PC-9 (cell line): ENCODE measurements around the gene METTL8. TPM values are rescaled to one million over a fixed set of nuclear protein-coding genes. Genes with fewer than 3 reads are reported as not detected.
A peak's percentile ranks its signal among the peaks of the same experiment; 100 is the strongest.

Experiments
- BruUV-seq: library from RNA; stranded (reverse); fragments of 400-500 nt; replicated peaks from 2 replicates; lab custom pipeline; 2021; lab: Mats Ljungman, UMichigan
- CTCF ChIA-PET: fragments of 300-600 bp; sonication (Branson Sonifier 250); formaldehyde crosslinking; loops from one replicate; lab custom pipeline; 2022; ENCODE audit warnings: antibody characterized with exemption; lab: Charles Lee
- POLR2A ChIA-PET: fragments of 300-600 bp; sonication (Branson Sonifier 250); formaldehyde crosslinking; loops from one replicate; lab custom pipeline; 2022; ENCODE audit warnings: antibody characterized with exemption; ENCODE audit not compliant: unreplicated experiment; lab: Charles Lee
- DNase-seq, 2 experiments: peaks; one replicate each; pipeline versions ENCODE4 v3.0.0 to v3.0.0-alpha.2; 2015 to 2022; ENCODE audit warnings: mixed read lengths in 1 of 2
- H2AFZ ChIP-seq: fragments of 200-600 bp; sonication (generic); 2 replicates; pipeline ENCODE4 v1.8.1; 2017; ENCODE audit warnings: antibody characterized with exemption
- H3F3A ChIP-seq: fragments of 200-600 bp; sonication (generic); 2 replicates; pipeline ENCODE4 v1.8.1; 2017; ENCODE audit warnings: antibody characterized with exemption, mild to moderate bottlenecking, low read depth; ENCODE audit not compliant: insufficient read depth
- H3K27ac ChIP-seq: fragments of 200-600 bp; sonication (generic); 2 replicates; pipeline ENCODE4 v1.6.1; 2016; ENCODE audit warnings: mixed run types
- H3K27me3 ChIP-seq: fragments of 200-600 bp; sonication (generic); 2 replicates; pipeline ENCODE4 v1.6.1; 2016; ENCODE audit warnings: low read depth, mixed run types; ENCODE audit not compliant: insufficient read depth
- H3K36me3 ChIP-seq: fragments of 200-600 bp; sonication (generic); 2 replicates; pipeline ENCODE4 v1.6.1; 2016; ENCODE audit warnings: low read depth, mixed run types
- H3K4me1 ChIP-seq: fragments of 200-600 bp; sonication (generic); replicated peaks from 2 replicates; pipeline ENCODE4 v1.6.1; 2016; ENCODE audit warnings: mixed run types; ENCODE audit not compliant: insufficient read depth
- H3K4me2 ChIP-seq: fragments of 200-600 bp; sonication (generic); 2 replicates; pipeline ENCODE4 v1.6.1; 2017; ENCODE audit warnings: mixed run types
- H3K4me3 ChIP-seq: fragments of 200-600 bp; sonication (generic); 2 replicates; pipeline ENCODE4 v1.6.1; 2016; ENCODE audit warnings: mixed run types
- H3K79me2 ChIP-seq: fragments of 200-600 bp; sonication (generic); 2 replicates; pipeline ENCODE4 v1.6.1; 2017; ENCODE audit warnings: low read depth, mixed run types
- H3K9me2 ChIP-seq: fragments of 200-600 bp; sonication (generic); 2 replicates; pipeline ENCODE4 v1.8.1; 2017; ENCODE audit warnings: mild to moderate bottlenecking; ENCODE audit not compliant: insufficient read depth
- H3K9me3 ChIP-seq: fragments of 200-600 bp; sonication (generic); 2 replicates; pipeline ENCODE4 v1.8.1; 2016; ENCODE audit warnings: low read depth; ENCODE audit not compliant: insufficient read depth
- H4K20me1 ChIP-seq: fragments of 200-600 bp; sonication (generic); 2 replicates; pipeline ENCODE4 v1.8.1; 2017; ENCODE audit not compliant: insufficient read depth
- CTCF ChIP-seq: fragments of 200-600 bp; sonication (generic); conservative IDR thresholded peaks from 2 replicates; pipeline ENCODE4 v1.6.1; 2017; ENCODE audit warnings: mixed run types, antibody characterized with exemption, mild to moderate bottlenecking, moderate library complexity
- EZH2 ChIP-seq: fragments of 200-600 bp; sonication (generic); IDR thresholded peaks from 2 replicates; pipeline ENCODE4 v1.8.0; 2017; ENCODE audit warnings: antibody characterized with exemption, low read depth
- intact Hi-C: fragments of 100-400 bp; cut with micrococcal nuclease; formaldehyde crosslinking; loops from one replicate; pipeline ENCODE4 v1.10.0; 2022; ENCODE audit not compliant: unreplicated experiment
- total RNA-seq: library from RNA; stranded (reverse); gene quantifications from 2 replicates; pipeline ENCODE4 v1.2.3, GENCODE V29; 2021

Gene METTL8
- total RNA-seq, 1 experiment from 2014 or later: 21.8 TPM

- no peaks in the 10 kb centered on the region for H3K9me2 ChIP-seq
- no peak overlapping the region for H3K27ac ChIP-seq
- ChIA-PET CTCF (no interaction called here), POLR2A (interaction anchor here (0.6 kb wide), 1 partner anchor 174 kb away, joined by 12 read pairs; no protein-coding TSS in a partner anchor)
- H4K20me1 ChIP-seq: no peaks in the 10 kb centered on the region
- DNase-seq: no peak
- H3K79me2 ChIP-seq: no peaks in the 10 kb centered on the region
- H3F3A ChIP-seq: peaks cover 8% of the 10 kb centered on the region; the same call in 1 of the 2 replicates
- no TSS peak for BruUV-seq
- no peaks in the 10 kb centered on the region for H3K27me3 ChIP-seq
- TF ChIP-seq EZH2 (no peak), CTCF (no peak)
- no peak overlapping the region for H3K4me2 ChIP-seq
- H3K4me3 ChIP-seq: no peak overlapping the region
- intact Hi-C loops: no loop called here
- H3K9me3 ChIP-seq: no peaks in the 10 kb centered on the region
- H3K36me3 ChIP-seq: no peaks in the 10 kb centered on the region
- H2AFZ ChIP-seq: no peak overlapping the region
- H3K4me1 ChIP-seq: peaks cover 7% of the 10 kb centered on the region
Observed at GRCh38 chr2:171334946-171335345, 98.8 kb downstream of the METTL8 start.

- Histone ChIP-seq H2AFZ (no peak overlapping the region), H3K4me1 (peaks cover 6% of the 10 kb centered on the region), H3K4me2 (no peak overlapping the region), H3K4me3 (no peak overlapping the region), H3K27me3 (no peaks in the 10 kb centered on the region), H3K9me2 (no peaks in the 10 kb centered on the region), H3K79me2 (no peaks in the 10 kb centered on the region), H3K27ac (no peak overlapping the region), H3K36me3 (no peaks in the 10 kb centered on the region), H3K9me3 (no peaks in the 10 kb centered on the region), H4K20me1 (no peaks in the 10 kb centered on the region), H3F3A (peaks cover 6% of the 10 kb centered on the region; the same call in 1 of the 2 replicates)
- ChIA-PET CTCF (no interaction called here), POLR2A (no interaction called here)
- DNase-seq: no peak
- no TSS peak for BruUV-seq
- no peak for TF ChIP-seq CTCF
- TF ChIP-seq EZH2: no peak
- intact Hi-C loops: no loop called here
Observed at GRCh38 chr2:171334171-171334570, 99.6 kb downstream of the METTL8 start.

GRCh38 chr2:171330155-171330956 is 103.4 kb downstream of the METTL8 start:
- H3K4me3 ChIP-seq: no peak overlapping the region
- ChIA-PET POLR2A (interaction anchor here (0.6 kb wide), 1 partner anchor 86 kb away, joined by 3 read pairs; no protein-coding TSS in a partner anchor), CTCF (no interaction called here)
- intact Hi-C loops: no loop called here
- no peaks in the 10 kb centered on the region for H3K36me3 ChIP-seq
- H2AFZ ChIP-seq: no peak overlapping the region
- DNase-seq: peak in 1 of 2 experiments; percentile 42
- H3F3A ChIP-seq: no peaks in the 10 kb centered on the region; the same call in 1 of the 2 replicates
- H4K20me1 ChIP-seq: no peaks in the 10 kb centered on the region
- H3K79me2 ChIP-seq: no peaks in the 10 kb centered on the region
- no TSS peak for BruUV-seq
- H3K27me3 ChIP-seq: no peaks in the 10 kb centered on the region
- H3K9me3 ChIP-seq: no peaks in the 10 kb centered on the region
- TF ChIP-seq EZH2: no peak
- no peak overlapping the region for H3K27ac ChIP-seq
- H3K4me1 ChIP-seq: no peaks in the 10 kb centered on the region; the same call in 1 of the 2 replicates
- H3K9me2 ChIP-seq: no peaks in the 10 kb centered on the region
- no peak overlapping the region for H3K4me2 ChIP-seq
